GM12878 (cell line): ENCODE data around the gene GTF2A1. TPM values are rescaled to one million over a fixed set of nuclear protein-coding genes. Genes with fewer than 3 reads are reported as not detected.

Experiments used
- ATAC-seq: fragments of 200-7000 bp; cut with Tn5 transposase; 3 replicates; pipeline ENCODE4 v1.9.1; 2020; ENCODE audit warnings: mild to moderate bottlenecking, moderate library complexity
- BruUV-seq: library from RNA; stranded (reverse); fragments of 400-500 nt; replicated peaks from 2 replicates; lab custom pipeline; 2021; lab: Mats Ljungman, UMichigan
- CTCF ChIA-PET: fragments of 300-600 bp; sonication (Branson Sonifier 250); formaldehyde crosslinking; extraction: SDS; loops from one replicate; lab custom pipeline; 2021; ENCODE audit warnings: inconsistent platforms; lab: Yijun Ruan, JAX
- POLR2A ChIA-PET: fragments of 350-600 bp; formaldehyde crosslinking; extraction: SDS; loops from one replicate; lab custom pipeline; 2021; ENCODE audit warnings: inconsistent platforms; lab: Charles Lee
- RAD21 ChIA-PET: fragments of 300-600 bp; sonication (Branson Sonifier 250); formaldehyde crosslinking; loops from one replicate; lab custom pipeline; 2023; ENCODE audit warnings: antibody characterized with exemption; ENCODE audit not compliant: unreplicated experiment; lab: Charles Lee
- SMC1A ChIA-PET: fragments of 300-600 bp; sonication (Branson Sonifier 250); formaldehyde crosslinking; loops from one replicate; lab custom pipeline; 2023; ENCODE audit not compliant: unreplicated experiment, uncharacterized antibody; lab: Charles Lee
- DNase-seq: peaks from one replicate; pipeline ENCODE4 v3.0.0-alpha.2; 2011; ENCODE audit warnings: low read depth, low spot score
- FAIRE-seq: peaks from 3 replicates; lab custom pipeline; 2011; peaks lifted over from hg19 to GRCh38; lab: Jason Lieb, UNC
- H2AFZ ChIP-seq: 2 replicates; pipeline ENCODE4 v1.6.0; 2011; ENCODE audit warnings: low read depth, low read length, control low read depth; ENCODE audit not compliant: control insufficient read depth
- H3K27ac ChIP-seq: 2 replicates; pipeline ENCODE4 v1.5.1; 2011; ENCODE audit warnings: control low read depth; ENCODE audit not compliant: control insufficient read depth, insufficient read depth
- H3K27me3 ChIP-seq, 2 experiments: replicated peaks in 1 of 2; 2 replicates each; pipeline versions ENCODE4 v1.6.0 to v1.6.1; 2011; ENCODE audit warnings: low read length in 1 of 2; ENCODE audit not compliant: control insufficient read depth in 2 of 2, insufficient read depth in 2 of 2
- H3K36me3 ChIP-seq, 2 experiments: 2 replicates each; pipeline ENCODE4 v1.5.1; 2011; ENCODE audit warnings: low read length in 1 of 2; ENCODE audit not compliant: control insufficient read depth in 2 of 2, insufficient read depth in 2 of 2
- H3K4me1 ChIP-seq: 2 replicates; pipeline ENCODE4 v1.6.1; 2011; ENCODE audit warnings: mild to moderate bottlenecking, low read length, moderate library complexity, mixed read lengths; ENCODE audit not compliant: control insufficient read depth, insufficient read depth
- H3K4me2 ChIP-seq: 2 replicates; pipeline ENCODE4 v1.6.0; 2011; ENCODE audit warnings: control low read depth; ENCODE audit not compliant: control insufficient read depth, insufficient read depth
- H3K4me3 ChIP-seq: fragments of 200-600 bp; sonication (generic); 2 replicates; pipeline ENCODE4 v1.5.1; 2016
- H3K79me2 ChIP-seq: 2 replicates; pipeline ENCODE4 v1.6.0; 2011; ENCODE audit warnings: low read length; ENCODE audit not compliant: control insufficient read depth, insufficient read depth
- H3K9ac ChIP-seq: 2 replicates; pipeline ENCODE4 v1.8.0; 2011; ENCODE audit warnings: low read length, control low read depth, mixed read lengths; ENCODE audit not compliant: control insufficient read depth, insufficient read depth
- H3K9me3 ChIP-seq: replicated peaks from 3 replicates; pipeline ENCODE4 v1.5.1; 2011; ENCODE audit warnings: mild to moderate bottlenecking, low read length; ENCODE audit not compliant: control insufficient read depth, insufficient read depth
- H4K20me1 ChIP-seq: 2 replicates; pipeline ENCODE4 v1.6.0; 2011; ENCODE audit not compliant: control insufficient read depth, insufficient read depth
- ATF7 ChIP-seq: fragments of 450-650 bp; IDR thresholded peaks from 2 replicates; pipeline ENCODE4 v1.6.1; 2016; ENCODE audit warnings: low read depth, mild to moderate bottlenecking
- CREM ChIP-seq: IDR thresholded peaks from 2 replicates; pipeline ENCODE4 v1.6.1; 2014; ENCODE audit warnings: antibody characterized with exemption, low read depth
- GATAD2B ChIP-seq: fragments of 450-650 bp; conservative IDR thresholded peaks from 2 replicates; pipeline ENCODE4 v1.6.1; 2017; ENCODE audit warnings: low read depth, mild to moderate bottlenecking, moderate library complexity
- MEF2B ChIP-seq: fragments of 450-650 bp; IDR thresholded peaks from 2 replicates; pipeline ENCODE4 v1.6.1; 2018; ENCODE audit warnings: mild to moderate bottlenecking, moderate library complexity; ENCODE audit not compliant: partially characterized antibody, poor library complexity, severe bottlenecking
- MTA2 ChIP-seq: fragments of 450-650 bp; IDR thresholded peaks from 2 replicates; pipeline ENCODE4 v1.6.1; 2016; ENCODE audit warnings: low read depth, mild to moderate bottlenecking, moderate library complexity
- MYB ChIP-seq: fragments of 150-350 bp; IDR thresholded peaks from 2 replicates; pipeline ENCODE4 v1.6.1; 2014; ENCODE audit warnings: mild to moderate bottlenecking, low read depth, low read length, borderline replicate concordance
- NFXL1 ChIP-seq: fragments of 450-650 bp; IDR thresholded peaks from 2 replicates; pipeline ENCODE4 v1.6.1; 2017; ENCODE audit warnings: antibody characterized with exemption, mild to moderate bottlenecking, borderline replicate concordance
- RUNX3 ChIP-seq: IDR thresholded peaks from 2 replicates; pipeline ENCODE4 v1.6.1; 2012; ENCODE audit warnings: low read length, inconsistent platforms
- WGBS: methylation state at CpG from one replicate; pipeline ENCODE4 v1.1.6; 2016; ENCODE audit warnings: low lambda C conversion rate; ENCODE audit not compliant: insufficient replicate concordance, insufficient coverage; ENCODE audit errors: missing lambda C conversion rate; 5-methylcytosine and 5-hydroxymethylcytosine counted together
- in situ Hi-C: fragments of 300-500 bp; cut with MboI; formaldehyde crosslinking; loops from 9 replicates; pipeline ENCODE4 v1.14.3; 2018; ENCODE audit warnings: mixed read lengths
- intact Hi-C: fragments of 100-400 bp; cut with micrococcal nuclease; formaldehyde crosslinking; loops from one replicate; pipeline ENCODE4 v1.14.2; 2022; ENCODE audit not compliant: unreplicated experiment
- polyA plus RNA-seq, 11 experiments: library from polyadenylated mRNA; depleted of rRNA in 4 of 11; unstranded in 6 of 11; stranded (reverse) in 5 of 11; fragments of >200 nt; fragmentation: Nextera tagmentation in 4 of 11; fragmentation: Illumina TruSeq in 1 of 11; extraction: Ambion mirVana in 4 of 11; extraction: Trizol in 1 of 11; gene quantifications; 1 replicate in 1 of 11; 2 replicates in 10 of 11; pipeline versions ENCODE4 v1.2.1 to v1.2.3, GENCODE V29; 2011 to 2016; ENCODE audit warnings: inconsistent platforms in 2 of 11, missing spikeins in 2 of 11, low read depth in 1 of 11
- total RNA-seq, 4 experiments: library from RNA; depleted of rRNA in 3 of 4; stranded (reverse); fragments of >200 nt in 3 of 4; fragmentation: Illumina TruSeq in 1 of 4; extraction: Trizol in 1 of 4; gene quantifications; 2 replicates each; pipeline versions ENCODE4 v1.2.1 to v1.2.3, GENCODE V29; 2013 to 2021
- TF ChIP-seq, protein P1 (sequence below): IDR thresholded peaks from 2 replicates; pipeline ENCODE4 v1.6.1; 2012; ENCODE audit warnings: mild to moderate bottlenecking, low read depth, low read length
- TF ChIP-seq, protein P2 (sequence below): fragments of 450-650 bp; conservative IDR thresholded peaks from 2 replicates; pipeline ENCODE4 v1.6.1; 2017; ENCODE audit warnings: mild to moderate bottlenecking, moderate library complexity

The GTF2A1 gene
- total and polyA plus RNA-seq, 10 of the 15 experiments (the other 5 are each of a cell fraction or from before 2014, with no cell fraction given), result 2.5 to 28.7 (median 14.9) TPM

DNA sequence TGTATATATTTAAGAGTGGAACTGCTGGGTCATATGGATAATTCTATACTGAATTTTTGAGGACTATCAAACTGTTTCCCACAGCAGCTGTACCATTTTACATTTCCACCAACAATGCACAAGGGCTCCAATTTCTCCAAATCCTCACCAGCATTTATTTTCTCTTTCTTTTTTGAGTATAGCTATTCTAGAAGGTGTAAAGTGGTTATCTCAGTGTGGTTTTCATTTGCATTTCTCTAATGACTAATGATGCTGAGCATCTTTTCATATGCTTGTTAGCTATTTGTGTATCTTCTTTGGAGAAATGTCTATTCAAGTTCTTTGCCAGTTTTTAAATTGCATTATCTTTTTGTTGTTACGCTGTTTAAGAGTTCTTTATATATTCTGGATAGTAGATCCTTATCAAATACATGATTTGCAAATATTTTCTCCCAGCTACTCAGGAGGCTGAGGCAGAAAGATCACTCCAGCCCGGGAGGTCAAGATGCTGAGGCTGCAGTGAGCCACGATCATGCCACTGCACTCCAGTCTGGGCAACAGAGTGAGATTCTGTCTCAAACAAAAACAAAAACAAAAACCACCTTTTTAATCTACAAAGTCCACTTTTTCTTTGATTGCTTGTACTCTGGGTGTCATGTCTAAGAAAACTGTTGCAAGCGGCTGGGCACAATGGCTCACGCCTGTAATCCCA, 32.8 kb downstream of the GTF2A1 start:
- ChIA-PET POLR2A (interaction anchor here (1.3 kb wide), 1 partner anchor 8 kb away, joined by 3 read pairs; no protein-coding TSS in a partner anchor), CTCF (interaction anchor here (0.7 to 2.0 kb wide), 7 partner anchors 10 to 202 kb away, joined by 3 to 10 read pairs (median 3); no protein-coding TSS in a partner anchor), SMC1A (interaction anchor here (0.5 to 2.3 kb wide), 13 partner anchors 8 to 201 kb away, joined by 3 to 10 read pairs (median 3); no protein-coding TSS in a partner anchor), RAD21 (interaction anchor here (0.6 to 1.6 kb wide), 3 partner anchors 9 to 31 kb away, joined by 3 to 5 read pairs (median 3); no protein-coding TSS in a partner anchor)
- Histone ChIP-seq H3K9ac (no peak overlapping the region), H3K27me3 (no peaks in the 10 kb centered on the region), H3K27ac (no peak overlapping the region), H3K4me1 (peaks cover 4% of the 10 kb centered on the region; the same call in 1 of the 2 replicates), H4K20me1 (no peaks in the 10 kb centered on the region), H3K79me2 (no peaks in the 10 kb centered on the region), H3K9me3 (no peaks in the 10 kb centered on the region), H2AFZ (no peak overlapping the region), H3K4me2 (no peak overlapping the region), H3K36me3 (peaks cover 0 to 29% of the 10 kb centered on the region in 2 experiments; a peak in 3 of 4 replicates), H3K4me3 (no peak overlapping the region)
- BruUV-seq, result no TSS peak
- intact Hi-C loops, result no loop called here
- 63% methylated on average over 5 of the region's 5 CpGs for WGBS
- FAIRE-seq (peak; percentile 75), DNase-seq (no peak), ATAC-seq (peak; percentile 82)
- in situ Hi-C loops, result no loop called here
- TF ChIP-seq MEF2B (peak; percentile 14), RUNX3 (peak; percentile 54), MYB (no peak), MTA2 (peak; percentile 64; the same call in 1 of the 2 replicates), GATAD2B (no peak), CREM (no peak), ATF7 (peak; percentile 34; the same call in 1 of the 2 replicates), NFXL1 (no peak)
- TF ChIP-seq, protein P1, sequence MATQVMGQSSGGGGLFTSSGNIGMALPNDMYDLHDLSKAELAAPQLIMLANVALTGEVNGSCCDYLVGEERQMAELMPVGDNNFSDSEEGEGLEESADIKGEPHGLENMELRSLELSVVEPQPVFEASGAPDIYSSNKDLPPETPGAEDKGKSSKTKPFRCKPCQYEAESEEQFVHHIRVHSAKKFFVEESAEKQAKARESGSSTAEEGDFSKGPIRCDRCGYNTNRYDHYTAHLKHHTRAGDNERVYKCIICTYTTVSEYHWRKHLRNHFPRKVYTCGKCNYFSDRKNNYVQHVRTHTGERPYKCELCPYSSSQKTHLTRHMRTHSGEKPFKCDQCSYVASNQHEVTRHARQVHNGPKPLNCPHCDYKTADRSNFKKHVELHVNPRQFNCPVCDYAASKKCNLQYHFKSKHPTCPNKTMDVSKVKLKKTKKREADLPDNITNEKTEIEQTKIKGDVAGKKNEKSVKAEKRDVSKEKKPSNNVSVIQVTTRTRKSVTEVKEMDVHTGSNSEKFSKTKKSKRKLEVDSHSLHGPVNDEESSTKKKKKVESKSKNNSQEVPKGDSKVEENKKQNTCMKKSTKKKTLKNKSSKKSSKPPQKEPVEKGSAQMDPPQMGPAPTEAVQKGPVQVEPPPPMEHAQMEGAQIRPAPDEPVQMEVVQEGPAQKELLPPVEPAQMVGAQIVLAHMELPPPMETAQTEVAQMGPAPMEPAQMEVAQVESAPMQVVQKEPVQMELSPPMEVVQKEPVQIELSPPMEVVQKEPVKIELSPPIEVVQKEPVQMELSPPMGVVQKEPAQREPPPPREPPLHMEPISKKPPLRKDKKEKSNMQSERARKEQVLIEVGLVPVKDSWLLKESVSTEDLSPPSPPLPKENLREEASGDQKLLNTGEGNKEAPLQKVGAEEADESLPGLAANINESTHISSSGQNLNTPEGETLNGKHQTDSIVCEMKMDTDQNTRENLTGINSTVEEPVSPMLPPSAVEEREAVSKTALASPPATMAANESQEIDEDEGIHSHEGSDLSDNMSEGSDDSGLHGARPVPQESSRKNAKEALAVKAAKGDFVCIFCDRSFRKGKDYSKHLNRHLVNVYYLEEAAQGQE, result no peak
- TF ChIP-seq, protein P2, sequence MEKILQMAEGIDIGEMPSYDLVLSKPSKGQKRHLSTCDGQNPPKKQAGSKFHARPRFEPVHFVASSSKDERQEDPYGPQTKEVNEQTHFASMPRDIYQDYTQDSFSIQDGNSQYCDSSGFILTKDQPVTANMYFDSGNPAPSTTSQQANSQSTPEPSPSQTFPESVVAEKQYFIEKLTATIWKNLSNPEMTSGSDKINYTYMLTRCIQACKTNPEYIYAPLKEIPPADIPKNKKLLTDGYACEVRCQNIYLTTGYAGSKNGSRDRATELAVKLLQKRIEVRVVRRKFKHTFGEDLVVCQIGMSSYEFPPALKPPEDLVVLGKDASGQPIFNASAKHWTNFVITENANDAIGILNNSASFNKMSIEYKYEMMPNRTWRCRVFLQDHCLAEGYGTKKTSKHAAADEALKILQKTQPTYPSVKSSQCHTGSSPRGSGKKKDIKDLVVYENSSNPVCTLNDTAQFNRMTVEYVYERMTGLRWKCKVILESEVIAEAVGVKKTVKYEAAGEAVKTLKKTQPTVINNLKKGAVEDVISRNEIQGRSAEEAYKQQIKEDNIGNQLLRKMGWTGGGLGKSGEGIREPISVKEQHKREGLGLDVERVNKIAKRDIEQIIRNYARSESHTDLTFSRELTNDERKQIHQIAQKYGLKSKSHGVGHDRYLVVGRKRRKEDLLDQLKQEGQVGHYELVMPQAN, result no peak
